A673 (cell line): ENCODE measurements around the gene RBBP8. TPM values are rescaled to one million over a fixed set of nuclear protein-coding genes. Genes with fewer than 3 reads are reported as not detected.

Experiments
- BruUV-seq: library from RNA; stranded (reverse); fragments of 400-500 nt; replicated peaks from 2 replicates; lab custom pipeline; 2021; lab: Mats Ljungman, UMichigan
- CTCF ChIA-PET: fragments of 300-600 bp; sonication (Branson Sonifier 250); formaldehyde crosslinking; loops from one replicate; lab custom pipeline; 2022; ENCODE audit warnings: antibody characterized with exemption; lab: Charles Lee
- POLR2A ChIA-PET: fragments of 300-600 bp; sonication (Branson Sonifier 250); formaldehyde crosslinking; loops from one replicate; lab custom pipeline; 2022; ENCODE audit warnings: antibody characterized with exemption; ENCODE audit not compliant: low non-redundant PET; lab: Charles Lee
- DNase-seq: peaks from one replicate; pipeline ENCODE4 v3.0.0-alpha.2; 2015; ENCODE audit warnings: low spot score
- H3K27ac ChIP-seq: fragments of 200-600 bp; sonication (generic); 2 replicates; pipeline ENCODE4 v1.5.1; 2016; ENCODE audit warnings: mixed run types, low read depth, mild to moderate bottlenecking, mixed read lengths, antibody characterized with exemption, low read length; ENCODE audit not compliant: poor library complexity, severe bottlenecking
- H3K27me3 ChIP-seq: fragments of 200-600 bp; sonication (generic); replicated peaks from 2 replicates; pipeline ENCODE4 v1.6.1; 2017; ENCODE audit warnings: mixed run types, low read depth, mild to moderate bottlenecking, mixed read lengths, antibody characterized with exemption, low read length; ENCODE audit not compliant: insufficient read depth, poor library complexity
- H3K36me3 ChIP-seq: fragments of 200-600 bp; sonication (generic); 2 replicates; pipeline ENCODE4 v1.6.1; 2016; ENCODE audit warnings: mixed run types, mild to moderate bottlenecking, mixed read lengths, antibody characterized with exemption, low read length; ENCODE audit not compliant: insufficient read depth, poor library complexity, severe bottlenecking
- H3K4me1 ChIP-seq: fragments of 200-600 bp; sonication (generic); 2 replicates; pipeline ENCODE4 v1.6.1; 2017; ENCODE audit warnings: mixed run types, mild to moderate bottlenecking, mixed read lengths, antibody characterized with exemption, low read length; ENCODE audit not compliant: insufficient read depth, poor library complexity, severe bottlenecking
- H3K4me3 ChIP-seq: fragments of 200-600 bp; sonication (generic); 2 replicates; pipeline ENCODE4 v1.5.1; 2016; ENCODE audit warnings: low read depth, mixed run types, mild to moderate bottlenecking, mixed read lengths, low read length; ENCODE audit not compliant: poor library complexity, severe bottlenecking
- H3K9me3 ChIP-seq: fragments of 200-600 bp; sonication (generic); 2 replicates; pipeline ENCODE4 v1.6.1; 2016; ENCODE audit warnings: mixed run types, low read depth, mild to moderate bottlenecking, mixed read lengths, antibody characterized with exemption, low read length; ENCODE audit not compliant: poor library complexity, severe bottlenecking
- EZH2 ChIP-seq: fragments of 200-600 bp; sonication (generic); IDR thresholded peaks from 2 replicates; pipeline ENCODE4 v1.6.1; 2017; ENCODE audit warnings: borderline replicate concordance, low read depth, mild to moderate bottlenecking, mixed read lengths, antibody characterized with exemption, low read length; ENCODE audit not compliant: poor library complexity, severe bottlenecking
- intact Hi-C: fragments of 100-400 bp; cut with micrococcal nuclease; formaldehyde crosslinking; loops from one replicate; pipeline ENCODE4 v1.10.0; 2022; ENCODE audit not compliant: unreplicated experiment
- total RNA-seq: library from RNA; stranded (reverse); gene quantifications from 2 replicates; pipeline ENCODE4 v1.2.3, GENCODE V29; 2021
- TF ChIP-seq, protein P1 (sequence below): fragments of 300-800, 200-600 bp; sonication (generic); conservative IDR thresholded peaks from 2 replicates; pipeline ENCODE4 v1.5.1; 2017; ENCODE audit warnings: low read depth, mild to moderate bottlenecking, antibody characterized with exemption, low read length, moderate library complexity, mixed read lengths

Gene RBBP8
- total RNA-seq, 1 experiment from 2014 or later = 88.2 TPM

DNA sequence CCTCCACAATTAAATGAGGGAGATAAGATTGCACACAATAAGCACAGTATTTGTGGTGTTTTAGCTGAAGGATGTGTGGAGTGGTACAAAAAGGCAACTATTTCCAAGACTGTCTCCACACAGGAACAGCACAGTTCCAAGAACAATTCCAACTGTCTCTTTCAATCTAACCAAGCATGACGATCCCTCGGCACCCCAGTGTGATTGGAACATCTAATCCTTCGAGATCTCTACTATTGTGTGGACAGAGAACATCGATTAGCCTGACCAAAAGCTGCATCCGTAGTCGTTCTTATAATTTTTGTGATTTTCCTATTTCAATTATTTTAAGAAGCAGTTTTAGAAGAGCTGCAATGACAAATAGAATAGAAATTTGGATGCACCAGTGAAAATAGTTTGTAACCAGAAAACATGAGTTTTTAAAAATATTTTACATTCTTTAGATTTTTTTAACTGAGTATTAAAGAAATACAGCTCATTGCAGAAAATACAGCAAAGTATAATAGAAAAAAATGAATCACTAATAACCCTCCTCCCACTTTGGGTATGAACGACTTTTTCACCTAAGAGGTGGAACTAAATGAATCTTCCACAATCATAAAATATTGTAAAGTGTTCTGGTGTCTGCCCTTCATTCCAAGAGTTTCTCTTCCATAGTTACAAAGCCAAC lies 125.8 kb downstream of the RBBP8 start:
- POLR2A ChIA-PET = no interaction called here
- no peaks in the 10 kb centered on the region for H3K36me3 ChIP-seq
- DNase-seq = no peak
- BruUV-seq = no TSS peak
- intact Hi-C loops = no loop called here
- CTCF ChIA-PET = no interaction called here
- no peak overlapping the region for H3K27ac ChIP-seq
- H3K4me3 ChIP-seq = no peak overlapping the region
- no peaks in the 10 kb centered on the region for H3K4me1 ChIP-seq
- TF ChIP-seq EZH2 = no peak
- TF ChIP-seq, protein P1, sequence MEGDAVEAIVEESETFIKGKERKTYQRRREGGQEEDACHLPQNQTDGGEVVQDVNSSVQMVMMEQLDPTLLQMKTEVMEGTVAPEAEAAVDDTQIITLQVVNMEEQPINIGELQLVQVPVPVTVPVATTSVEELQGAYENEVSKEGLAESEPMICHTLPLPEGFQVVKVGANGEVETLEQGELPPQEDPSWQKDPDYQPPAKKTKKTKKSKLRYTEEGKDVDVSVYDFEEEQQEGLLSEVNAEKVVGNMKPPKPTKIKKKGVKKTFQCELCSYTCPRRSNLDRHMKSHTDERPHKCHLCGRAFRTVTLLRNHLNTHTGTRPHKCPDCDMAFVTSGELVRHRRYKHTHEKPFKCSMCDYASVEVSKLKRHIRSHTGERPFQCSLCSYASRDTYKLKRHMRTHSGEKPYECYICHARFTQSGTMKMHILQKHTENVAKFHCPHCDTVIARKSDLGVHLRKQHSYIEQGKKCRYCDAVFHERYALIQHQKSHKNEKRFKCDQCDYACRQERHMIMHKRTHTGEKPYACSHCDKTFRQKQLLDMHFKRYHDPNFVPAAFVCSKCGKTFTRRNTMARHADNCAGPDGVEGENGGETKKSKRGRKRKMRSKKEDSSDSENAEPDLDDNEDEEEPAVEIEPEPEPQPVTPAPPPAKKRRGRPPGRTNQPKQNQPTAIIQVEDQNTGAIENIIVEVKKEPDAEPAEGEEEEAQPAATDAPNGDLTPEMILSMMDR = no peak
- H3K27me3 ChIP-seq = no peaks in the 10 kb centered on the region
- H3K9me3 ChIP-seq = no peaks in the 10 kb centered on the region

DNA sequence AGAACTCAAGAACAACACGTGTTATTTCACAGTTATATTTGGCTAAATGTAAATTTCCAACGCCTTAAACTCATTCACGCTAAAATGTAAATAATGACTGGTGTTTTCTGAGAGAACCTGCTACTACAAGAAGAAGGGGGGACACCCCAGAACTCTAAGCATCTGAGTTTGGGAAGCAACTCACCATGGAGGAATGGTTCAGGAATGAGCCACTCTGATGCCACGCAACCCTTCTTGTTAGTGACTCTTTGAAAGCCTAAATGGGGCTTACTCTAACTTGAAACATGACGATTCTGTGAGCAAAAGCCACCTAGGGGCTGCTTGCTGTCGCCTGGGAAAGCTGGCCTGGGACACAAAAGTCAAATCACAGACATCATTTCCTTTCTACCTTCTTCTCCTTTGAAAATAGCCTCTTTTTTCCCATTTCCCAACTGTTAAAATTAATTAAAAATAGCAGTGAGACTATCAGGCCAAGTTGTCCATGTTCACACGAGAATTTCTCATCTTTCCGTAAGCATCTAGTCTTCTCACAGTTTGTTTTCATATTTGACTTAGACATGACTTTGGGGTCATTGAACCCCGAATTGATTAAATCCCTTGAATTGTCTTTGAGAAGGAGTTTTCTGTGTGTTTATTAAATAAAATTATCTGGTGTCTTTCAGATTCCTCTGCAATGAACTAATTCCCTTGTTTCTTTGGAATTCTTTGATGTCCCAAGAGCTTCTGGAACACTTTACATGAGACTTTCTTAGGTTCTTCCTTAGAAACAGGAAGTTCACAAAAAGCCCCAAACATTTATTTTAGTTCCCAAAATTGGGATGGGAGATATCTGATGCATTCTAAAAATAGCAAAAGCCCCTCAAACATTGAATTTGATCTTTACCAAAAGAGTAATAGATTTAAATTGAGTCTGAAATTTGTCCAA lies 126.7 kb downstream of the RBBP8 start:
- H3K9me3 ChIP-seq = no peaks in the 10 kb centered on the region
- no peaks in the 10 kb centered on the region for H3K4me1 ChIP-seq
- no peaks in the 10 kb centered on the region for H3K36me3 ChIP-seq
- CTCF ChIA-PET = no interaction called here
- no peak overlapping the region for H3K27ac ChIP-seq
- BruUV-seq = no TSS peak
- POLR2A ChIA-PET = no interaction called here
- intact Hi-C loops = no loop called here
- no peak overlapping the region for H3K4me3 ChIP-seq
- TF ChIP-seq, protein P1 = no peak
- TF ChIP-seq EZH2 = no peak
- DNase-seq = no peak
- no peaks in the 10 kb centered on the region for H3K27me3 ChIP-seq

DNA sequence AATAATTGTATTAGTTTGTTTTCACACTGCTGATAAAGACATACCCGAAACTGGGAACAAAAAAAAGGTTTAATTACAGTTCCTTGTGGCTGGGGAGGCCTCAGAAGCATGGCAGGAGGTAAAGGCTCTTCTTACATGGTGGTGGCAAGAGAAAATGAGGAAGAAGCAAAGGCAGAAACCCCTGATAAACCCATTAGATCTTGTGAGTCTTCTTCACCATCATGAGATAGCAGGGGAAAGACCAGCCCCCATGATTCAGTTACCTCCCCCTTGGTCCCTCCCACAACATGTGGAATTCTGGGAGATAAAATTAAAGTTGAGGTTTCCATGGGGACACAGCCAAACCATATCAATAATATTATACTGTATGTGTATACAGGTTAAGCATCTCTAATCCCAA lies 128.9 kb downstream of the RBBP8 start:
- Histone ChIP-seq H3K4me3 (no peak overlapping the region), H3K36me3 (no peaks in the 10 kb centered on the region), H3K4me1 (no peaks in the 10 kb centered on the region), H3K9me3 (no peaks in the 10 kb centered on the region), H3K27ac (no peak overlapping the region), H3K27me3 (no peaks in the 10 kb centered on the region)
- CTCF ChIA-PET = no interaction called here
- TF ChIP-seq EZH2 = no peak
- TF ChIP-seq, protein P1 = no peak
- DNase-seq = no peak
- no TSS peak for BruUV-seq
- intact Hi-C loops = no loop called here
- POLR2A ChIA-PET = no interaction called here
